ENCODE measurements around the gene CWC27. TPM values are rescaled to one million over a fixed set of nuclear protein-coding genes. Genes with fewer than 3 reads are reported as not detected.

CWC27 gene
- total RNA-seq, 1 experiment from 2014 or later = 42.7 TPM

DNA sequence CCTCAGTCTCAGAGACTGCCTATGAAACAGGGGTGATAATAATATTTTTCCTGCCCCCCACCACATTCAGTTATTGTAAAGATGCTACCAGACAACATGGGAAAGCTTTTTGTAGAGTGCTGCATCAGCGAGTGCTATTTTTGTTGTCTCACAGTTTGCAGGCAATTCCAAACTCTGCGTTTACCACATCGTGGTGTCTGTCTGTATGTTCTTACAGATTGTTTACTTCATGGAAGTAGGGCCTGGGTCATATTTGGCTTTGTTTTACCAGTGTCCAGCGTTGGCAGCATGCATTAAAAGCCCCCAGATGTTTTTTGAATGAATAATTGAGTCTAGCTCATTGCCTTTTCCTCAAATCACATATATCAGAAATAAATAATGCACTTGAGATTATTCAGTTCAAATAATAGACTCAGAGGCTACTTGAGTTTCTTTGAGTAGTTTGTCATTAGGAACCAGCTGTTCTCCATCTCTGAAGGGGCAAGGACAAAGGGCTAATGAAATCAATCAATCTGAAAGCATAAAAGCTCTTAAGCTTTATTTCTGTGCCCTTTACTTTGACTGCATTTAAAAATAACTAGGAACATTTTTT lies 243.7 kb downstream of the CWC27 start (continued):
- TF ChIP-seq, protein P1, sequence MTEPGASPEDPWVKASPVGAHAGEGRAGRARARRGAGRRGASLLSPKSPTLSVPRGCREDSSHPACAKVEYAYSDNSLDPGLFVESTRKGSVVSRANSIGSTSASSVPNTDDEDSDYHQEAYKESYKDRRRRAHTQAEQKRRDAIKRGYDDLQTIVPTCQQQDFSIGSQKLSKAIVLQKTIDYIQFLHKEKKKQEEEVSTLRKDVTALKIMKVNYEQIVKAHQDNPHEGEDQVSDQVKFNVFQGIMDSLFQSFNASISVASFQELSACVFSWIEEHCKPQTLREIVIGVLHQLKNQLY (CRISPR knock-in tag; IDR thresholded peaks at IDR 0.05) = no peak
- TF ChIP-seq, protein P2, sequence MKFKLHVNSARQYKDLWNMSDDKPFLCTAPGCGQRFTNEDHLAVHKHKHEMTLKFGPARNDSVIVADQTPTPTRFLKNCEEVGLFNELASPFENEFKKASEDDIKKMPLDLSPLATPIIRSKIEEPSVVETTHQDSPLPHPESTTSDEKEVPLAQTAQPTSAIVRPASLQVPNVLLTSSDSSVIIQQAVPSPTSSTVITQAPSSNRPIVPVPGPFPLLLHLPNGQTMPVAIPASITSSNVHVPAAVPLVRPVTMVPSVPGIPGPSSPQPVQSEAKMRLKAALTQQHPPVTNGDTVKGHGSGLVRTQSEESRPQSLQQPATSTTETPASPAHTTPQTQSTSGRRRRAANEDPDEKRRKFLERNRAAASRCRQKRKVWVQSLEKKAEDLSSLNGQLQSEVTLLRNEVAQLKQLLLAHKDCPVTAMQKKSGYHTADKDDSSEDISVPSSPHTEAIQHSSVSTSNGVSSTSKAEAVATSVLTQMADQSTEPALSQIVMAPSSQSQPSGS (CRISPR knock-in tag; IDR thresholded peaks at IDR 0.05; ENCODE audit: borderline replicate concordance, low read depth) = no peak
- TF ChIP-seq, protein P3, sequence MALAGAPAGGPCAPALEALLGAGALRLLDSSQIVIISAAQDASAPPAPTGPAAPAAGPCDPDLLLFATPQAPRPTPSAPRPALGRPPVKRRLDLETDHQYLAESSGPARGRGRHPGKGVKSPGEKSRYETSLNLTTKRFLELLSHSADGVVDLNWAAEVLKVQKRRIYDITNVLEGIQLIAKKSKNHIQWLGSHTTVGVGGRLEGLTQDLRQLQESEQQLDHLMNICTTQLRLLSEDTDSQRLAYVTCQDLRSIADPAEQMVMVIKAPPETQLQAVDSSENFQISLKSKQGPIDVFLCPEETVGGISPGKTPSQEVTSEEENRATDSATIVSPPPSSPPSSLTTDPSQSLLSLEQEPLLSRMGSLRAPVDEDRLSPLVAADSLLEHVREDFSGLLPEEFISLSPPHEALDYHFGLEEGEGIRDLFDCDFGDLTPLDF (CRISPR knock-in tag; IDR thresholded peaks at IDR 0.05) = no peak
- TF ChIP-seq KAT7 (CRISPR knock-in tag; IDR thresholded peaks at IDR 0.05; ENCODE audit: borderline replicate concordance) (no peak), ZNF121 (CRISPR knock-in tag; IDR thresholded peaks at IDR 0.05) (no peak)

DNA sequence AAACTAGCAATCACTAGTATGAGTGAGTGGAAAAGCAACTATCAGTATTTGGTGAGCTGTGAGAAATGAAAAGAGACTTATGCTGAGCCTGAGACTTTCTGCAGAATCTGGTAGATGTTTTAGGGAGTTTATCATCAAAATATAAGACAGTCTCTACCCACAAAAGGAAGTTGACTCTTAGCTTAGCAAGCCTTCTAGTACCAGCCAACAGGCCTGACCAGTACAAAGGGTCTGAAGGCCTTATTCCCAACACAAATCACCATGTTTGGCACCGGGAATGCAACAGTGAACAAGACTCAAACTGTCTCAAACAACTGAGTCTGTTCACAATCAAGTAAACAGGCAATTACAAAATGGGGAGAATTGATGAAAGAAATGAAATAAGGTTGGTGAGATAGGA lies 244.4 kb downstream of the CWC27 start:
- DNase-seq (ENCODE audit: low spot score) (no peak), ATAC-seq (no peak)
- H3K4me1 Mint-ChIP-seq = peaks cover 9% of the 10 kb centered on the region; the same call in 1 of the 2 replicates
- no peaks in the 10 kb centered on the region for H3K27me3 Mint-ChIP-seq (ENCODE audit: low read depth)
- no peak overlapping the region for H3K4me3 Mint-ChIP-seq
- no peak overlapping the region; the same call in 1 of the 2 replicates for H3K27ac Mint-ChIP-seq
- TF ChIP-seq, protein P4, sequence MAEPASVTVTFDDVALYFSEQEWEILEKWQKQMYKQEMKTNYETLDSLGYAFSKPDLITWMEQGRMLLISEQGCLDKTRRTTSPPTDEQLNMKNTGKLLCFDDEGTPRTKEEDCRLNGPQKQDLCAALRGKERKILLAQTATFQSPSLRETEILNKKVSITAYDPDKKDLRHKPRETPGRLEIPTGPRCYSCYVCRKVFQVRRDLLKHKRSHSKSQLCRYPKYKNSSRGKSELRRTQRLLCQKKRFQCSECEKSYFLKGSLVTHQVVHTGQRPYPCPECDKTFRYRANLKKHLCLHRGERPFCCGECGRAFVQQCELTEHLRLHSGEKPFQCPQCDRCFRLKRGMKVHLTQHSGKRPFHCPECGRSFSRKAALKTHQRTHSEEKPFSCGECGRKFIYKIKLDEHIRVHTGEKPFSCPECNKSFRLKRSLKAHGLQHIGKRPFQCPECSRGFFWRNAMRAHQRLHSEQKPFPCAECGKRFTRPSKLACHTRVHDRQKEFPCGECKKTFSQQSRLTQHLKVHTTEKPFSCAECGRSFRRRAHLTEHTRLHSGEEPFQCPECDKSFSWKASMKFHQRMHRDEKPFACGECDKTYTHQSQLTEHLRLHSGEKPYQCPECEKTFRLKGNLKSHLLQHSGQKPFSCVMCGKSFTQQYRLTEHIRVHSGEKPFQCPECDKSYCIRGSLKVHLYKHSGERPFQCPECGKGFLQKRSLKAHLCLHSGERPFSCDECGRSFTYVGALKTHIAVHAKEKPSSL (CRISPR knock-in tag; conservative IDR thresholded peaks at IDR 0.05) = no peak
- no peak for TF ChIP-seq ZNF317 (CRISPR knock-in tag; IDR thresholded peaks at IDR 0.05; ENCODE audit: borderline replicate concordance, low read depth)
- TF ChIP-seq, protein P5, sequence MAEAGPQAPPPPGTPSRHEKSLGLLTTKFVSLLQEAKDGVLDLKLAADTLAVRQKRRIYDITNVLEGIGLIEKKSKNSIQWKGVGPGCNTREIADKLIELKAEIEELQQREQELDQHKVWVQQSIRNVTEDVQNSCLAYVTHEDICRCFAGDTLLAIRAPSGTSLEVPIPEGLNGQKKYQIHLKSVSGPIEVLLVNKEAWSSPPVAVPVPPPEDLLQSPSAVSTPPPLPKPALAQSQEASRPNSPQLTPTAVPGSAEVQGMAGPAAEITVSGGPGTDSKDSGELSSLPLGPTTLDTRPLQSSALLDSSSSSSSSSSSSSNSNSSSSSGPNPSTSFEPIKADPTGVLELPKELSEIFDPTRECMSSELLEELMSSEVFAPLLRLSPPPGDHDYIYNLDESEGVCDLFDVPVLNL (CRISPR knock-in tag; IDR thresholded peaks at IDR 0.05; ENCODE audit: borderline replicate concordance, low read depth) = no peak
- ChIA-PET CTCF (interaction anchor here (2.0 kb wide), 1 partner anchor 25 kb away, joined by 4 read pairs; no protein-coding TSS in a partner anchor), POLR2A (no interaction called here)
- H3K36me3 Mint-ChIP-seq = no peaks in the 10 kb centered on the region
- no peaks in the 10 kb centered on the region for H3K9me3 Mint-ChIP-seq

DNA sequence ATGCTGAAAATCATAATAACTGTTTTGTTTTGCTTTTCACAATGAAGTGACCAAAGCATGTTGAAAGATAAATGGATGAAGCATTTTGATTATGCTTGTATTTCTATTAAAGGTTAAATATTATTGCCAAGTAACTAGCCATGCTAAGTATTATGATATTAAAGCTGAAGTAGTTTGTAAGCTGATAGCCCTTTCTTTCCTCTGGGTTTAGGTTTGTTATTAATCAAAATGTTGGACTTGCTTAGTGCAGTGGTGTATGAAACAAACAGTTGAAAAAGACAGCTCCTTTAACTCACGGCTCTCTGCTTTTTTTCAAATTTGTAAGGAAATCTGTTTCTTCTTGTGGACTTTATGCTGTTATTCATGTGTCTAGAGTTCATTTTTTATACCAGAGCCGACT lies 246.0 kb downstream of the CWC27 start:
- no peak overlapping the region for H3K27ac Mint-ChIP-seq
- peaks cover 9% of the 10 kb centered on the region; the same call in 1 of the 2 replicates for H3K4me1 Mint-ChIP-seq
- ATAC-seq (no peak), DNase-seq (ENCODE audit: low spot score) (no peak)
- ChIA-PET CTCF (no interaction called here), POLR2A (no interaction called here)
- H3K4me3 Mint-ChIP-seq = no peak overlapping the region
- no peaks in the 10 kb centered on the region for H3K27me3 Mint-ChIP-seq (ENCODE audit: low read depth)
- no peaks in the 10 kb centered on the region for H3K9me3 Mint-ChIP-seq
- no peaks in the 10 kb centered on the region for H3K36me3 Mint-ChIP-seq
- TF ChIP-seq, protein P6, sequence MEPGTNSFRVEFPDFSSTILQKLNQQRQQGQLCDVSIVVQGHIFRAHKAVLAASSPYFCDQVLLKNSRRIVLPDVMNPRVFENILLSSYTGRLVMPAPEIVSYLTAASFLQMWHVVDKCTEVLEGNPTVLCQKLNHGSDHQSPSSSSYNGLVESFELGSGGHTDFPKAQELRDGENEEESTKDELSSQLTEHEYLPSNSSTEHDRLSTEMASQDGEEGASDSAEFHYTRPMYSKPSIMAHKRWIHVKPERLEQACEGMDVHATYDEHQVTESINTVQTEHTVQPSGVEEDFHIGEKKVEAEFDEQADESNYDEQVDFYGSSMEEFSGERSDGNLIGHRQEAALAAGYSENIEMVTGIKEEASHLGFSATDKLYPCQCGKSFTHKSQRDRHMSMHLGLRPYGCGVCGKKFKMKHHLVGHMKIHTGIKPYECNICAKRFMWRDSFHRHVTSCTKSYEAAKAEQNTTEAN (CRISPR knock-in tag; IDR thresholded peaks at IDR 0.05) = no peak
- no peak for TF ChIP-seq TCF7 (CRISPR knock-in tag; IDR thresholded peaks at IDR 0.05; ENCODE audit: low read depth)
- no peak for TF ChIP-seq ZNF671 (CRISPR knock-in tag; IDR thresholded peaks at IDR 0.05)
- TF ChIP-seq, protein P7, sequence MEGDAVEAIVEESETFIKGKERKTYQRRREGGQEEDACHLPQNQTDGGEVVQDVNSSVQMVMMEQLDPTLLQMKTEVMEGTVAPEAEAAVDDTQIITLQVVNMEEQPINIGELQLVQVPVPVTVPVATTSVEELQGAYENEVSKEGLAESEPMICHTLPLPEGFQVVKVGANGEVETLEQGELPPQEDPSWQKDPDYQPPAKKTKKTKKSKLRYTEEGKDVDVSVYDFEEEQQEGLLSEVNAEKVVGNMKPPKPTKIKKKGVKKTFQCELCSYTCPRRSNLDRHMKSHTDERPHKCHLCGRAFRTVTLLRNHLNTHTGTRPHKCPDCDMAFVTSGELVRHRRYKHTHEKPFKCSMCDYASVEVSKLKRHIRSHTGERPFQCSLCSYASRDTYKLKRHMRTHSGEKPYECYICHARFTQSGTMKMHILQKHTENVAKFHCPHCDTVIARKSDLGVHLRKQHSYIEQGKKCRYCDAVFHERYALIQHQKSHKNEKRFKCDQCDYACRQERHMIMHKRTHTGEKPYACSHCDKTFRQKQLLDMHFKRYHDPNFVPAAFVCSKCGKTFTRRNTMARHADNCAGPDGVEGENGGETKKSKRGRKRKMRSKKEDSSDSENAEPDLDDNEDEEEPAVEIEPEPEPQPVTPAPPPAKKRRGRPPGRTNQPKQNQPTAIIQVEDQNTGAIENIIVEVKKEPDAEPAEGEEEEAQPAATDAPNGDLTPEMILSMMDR (IDR thresholded peaks at IDR 0.05) = no peak
- TF ChIP-seq, protein P3 (CRISPR knock-in tag; IDR thresholded peaks at IDR 0.05) = no peak
- TF ChIP-seq FOXP1 (CRISPR knock-in tag; IDR thresholded peaks at IDR 0.05; ENCODE audit: borderline replicate concordance) = no peak
- TF ChIP-seq, protein P8, sequence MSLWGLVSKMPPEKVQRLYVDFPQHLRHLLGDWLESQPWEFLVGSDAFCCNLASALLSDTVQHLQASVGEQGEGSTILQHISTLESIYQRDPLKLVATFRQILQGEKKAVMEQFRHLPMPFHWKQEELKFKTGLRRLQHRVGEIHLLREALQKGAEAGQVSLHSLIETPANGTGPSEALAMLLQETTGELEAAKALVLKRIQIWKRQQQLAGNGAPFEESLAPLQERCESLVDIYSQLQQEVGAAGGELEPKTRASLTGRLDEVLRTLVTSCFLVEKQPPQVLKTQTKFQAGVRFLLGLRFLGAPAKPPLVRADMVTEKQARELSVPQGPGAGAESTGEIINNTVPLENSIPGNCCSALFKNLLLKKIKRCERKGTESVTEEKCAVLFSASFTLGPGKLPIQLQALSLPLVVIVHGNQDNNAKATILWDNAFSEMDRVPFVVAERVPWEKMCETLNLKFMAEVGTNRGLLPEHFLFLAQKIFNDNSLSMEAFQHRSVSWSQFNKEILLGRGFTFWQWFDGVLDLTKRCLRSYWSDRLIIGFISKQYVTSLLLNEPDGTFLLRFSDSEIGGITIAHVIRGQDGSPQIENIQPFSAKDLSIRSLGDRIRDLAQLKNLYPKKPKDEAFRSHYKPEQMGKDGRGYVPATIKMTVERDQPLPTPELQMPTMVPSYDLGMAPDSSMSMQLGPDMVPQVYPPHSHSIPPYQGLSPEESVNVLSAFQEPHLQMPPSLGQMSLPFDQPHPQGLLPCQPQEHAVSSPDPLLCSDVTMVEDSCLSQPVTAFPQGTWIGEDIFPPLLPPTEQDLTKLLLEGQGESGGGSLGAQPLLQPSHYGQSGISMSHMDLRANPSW (CRISPR knock-in tag; conservative IDR thresholded peaks at IDR 0.05; ENCODE audit: low read depth) = no peak
- no peak for TF ChIP-seq CBFB (CRISPR knock-in tag; IDR thresholded peaks at IDR 0.05; ENCODE audit: low read depth)

Data from WTC11 (cell line).